ENCODE measurements around the gene MARCHF2.
"Not testable (repeated sequence)": the region's sequence is repeated elsewhere in the genome, so short reads cannot be mapped to it uniquely, and the experiment has no call there.

The MARCHF2 gene

DNA sequence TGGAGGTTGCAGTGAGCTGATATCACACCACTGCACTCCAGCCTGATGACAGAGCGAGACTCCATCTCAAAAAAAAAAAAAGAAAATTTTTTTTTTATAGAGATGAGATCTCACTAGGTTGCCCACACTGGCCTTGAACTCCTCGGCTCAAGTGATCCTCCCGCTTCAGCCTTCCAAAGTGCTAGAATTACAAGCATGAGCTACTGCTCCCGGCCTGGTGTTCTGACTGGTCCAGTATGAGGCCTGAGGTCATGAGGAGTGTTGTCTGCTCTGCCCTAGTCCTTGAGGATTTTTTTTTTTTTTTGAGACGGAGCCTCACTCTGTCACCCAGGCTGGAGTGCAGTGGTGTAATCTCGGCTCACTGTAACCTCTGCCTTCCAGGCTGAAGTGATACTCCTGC, 12.2 kb downstream of the MARCHF2 start:
- not testable (repeated sequence) for H3K4me2 ChIP-seq (ENCODE audit: low read length, poor library complexity, severe bottlenecking); H2BK12ac ChIP-seq (ENCODE audit: low read length in 2 of 2); H3K18ac ChIP-seq (ENCODE audit: low read depth in 1 of 2, low read length in 2 of 2); H2BK120ac ChIP-seq (ENCODE audit: low read depth, low read length); H2AK5ac ChIP-seq (ENCODE audit: low read length, severe bottlenecking); H3K4me3 ChIP-seq (ENCODE audit: insufficient read depth in 1 of 2, low read depth in 1 of 2, low read length in 2 of 2); H2BK5ac ChIP-seq (ENCODE audit: low read depth, low read length, poor library complexity, severe bottlenecking); H3K27me3 ChIP-seq (ENCODE audit: control insufficient read depth in 1 of 2, insufficient read depth in 1 of 2, low read length in 2 of 2); H3K27ac ChIP-seq (ENCODE audit: low read length, poor library complexity, severe bottlenecking); H3K79me1 ChIP-seq (replicated peaks; ENCODE audit: low read length, poor library complexity, severe bottlenecking); H2AFZ ChIP-seq (ENCODE audit: low read depth, low read length); H4K8ac ChIP-seq (ENCODE audit: low read length); H3K4ac ChIP-seq (ENCODE audit: low read depth in 1 of 2, low read length in 2 of 2); H3K23ac ChIP-seq (ENCODE audit: low read length in 2 of 2); DNase-seq; H3K9ac ChIP-seq (ENCODE audit: low read length); H3K9me3 ChIP-seq (ENCODE audit: control insufficient read depth, low read length); H3K14ac ChIP-seq (ENCODE audit: low read length in 2 of 2); H4K91ac ChIP-seq (ENCODE audit: low read length); H2BK15ac ChIP-seq (ENCODE audit: low read depth, poor library complexity, severe bottlenecking)
- 75% methylated on average over 4 of the region's 6 CpGs for WGBS
- peaks cover 13 to 23% of the 10 kb centered on the region in 2 experiments for H3K36me3 ChIP-seq (ENCODE audit: control insufficient read depth in 1 of 2, insufficient read depth in 2 of 2, low read depth in 1 of 2, low read length in 2 of 2)
- H3K4me1 ChIP-seq (ENCODE audit: control insufficient read depth, insufficient read depth, low read depth, low read length), result peaks cover 15% of the 10 kb centered on the region

DNA sequence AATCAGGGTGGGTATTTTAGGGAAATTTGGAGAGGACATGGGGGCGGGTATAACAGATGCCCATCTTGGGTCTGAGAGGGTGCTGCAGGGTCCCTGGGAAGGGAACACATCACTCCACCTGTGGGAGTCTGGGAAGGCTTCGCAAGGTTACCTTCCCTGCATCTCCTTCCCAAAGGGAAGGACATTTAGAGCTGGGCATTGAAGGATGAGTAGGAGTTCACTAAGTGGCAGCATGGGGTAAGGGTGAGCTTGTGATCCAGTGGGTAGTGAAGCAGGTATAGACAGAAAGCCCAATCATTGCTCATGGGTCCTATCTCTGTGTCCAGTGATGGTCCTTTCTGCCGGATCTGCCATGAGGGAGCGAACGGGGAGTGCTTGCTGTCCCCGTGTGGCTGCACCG, 13.2 kb downstream of the MARCHF2 start:
- Histone ChIP-seq H3K9ac (ENCODE audit: low read length) (no peak overlapping the region), H2AK5ac (ENCODE audit: low read length, severe bottlenecking) (no peak overlapping the region), H2BK5ac (ENCODE audit: low read depth, low read length, poor library complexity, severe bottlenecking) (no peak overlapping the region), H2AFZ (ENCODE audit: low read depth, low read length) (no peak overlapping the region), H3K4me3 (ENCODE audit: insufficient read depth in 1 of 2, low read depth in 1 of 2, low read length in 2 of 2) (no peak overlapping the region), H2BK15ac (ENCODE audit: low read depth, poor library complexity, severe bottlenecking) (no peak overlapping the region), H3K23ac (ENCODE audit: low read length in 2 of 2) (no peak overlapping the region), H3K9me3 (ENCODE audit: control insufficient read depth, low read length) (no peaks in the 10 kb centered on the region), H3K27ac (ENCODE audit: low read length, poor library complexity, severe bottlenecking) (no peak overlapping the region), H3K4me1 (ENCODE audit: control insufficient read depth, insufficient read depth, low read depth, low read length) (peaks cover 15% of the 10 kb centered on the region), H2BK12ac (ENCODE audit: low read length in 2 of 2) (peak overlapping the region in 1 of 2 experiments; percentile 31), H2BK120ac (ENCODE audit: low read depth, low read length) (no peak overlapping the region), H3K18ac (ENCODE audit: low read depth in 1 of 2, low read length in 2 of 2) (peak overlapping the region in 1 of 2 experiments; percentile 21), H3K14ac (ENCODE audit: low read length in 2 of 2) (peak overlapping the region in 1 of 2 experiments; percentile 38), H4K91ac (ENCODE audit: low read length) (no peak overlapping the region), H4K8ac (ENCODE audit: low read length) (no peak overlapping the region), H3K79me1 (replicated peaks; ENCODE audit: low read length, poor library complexity, severe bottlenecking) (peaks cover 4% of the 10 kb centered on the region), H3K4me2 (ENCODE audit: low read length, poor library complexity, severe bottlenecking) (no peak overlapping the region), H3K4ac (ENCODE audit: low read depth in 1 of 2, low read length in 2 of 2) (peak overlapping the region in 1 of 2 experiments; percentile 70), H3K27me3 (ENCODE audit: control insufficient read depth in 1 of 2, insufficient read depth in 1 of 2, low read length in 2 of 2) (no peaks in the 10 kb centered on the region), H3K36me3 (ENCODE audit: control insufficient read depth in 1 of 2, insufficient read depth in 2 of 2, low read depth in 1 of 2, low read length in 2 of 2) (peaks cover 18 to 31% of the 10 kb centered on the region in 2 experiments)
- no peak for DNase-seq
- WGBS, result 92% methylated on average over 7 of the region's 7 CpGs

GRCh38 chr19:8429044-8429443, 15.9 kb downstream of the MARCHF2 start:
- Histone ChIP-seq H3K4ac (ENCODE audit: low read depth in 1 of 2, low read length in 2 of 2) (no peak overlapping the region), H3K9ac (ENCODE audit: low read length) (no peak overlapping the region), H3K79me1 (replicated peaks; ENCODE audit: low read length, poor library complexity, severe bottlenecking) (peaks cover 4% of the 10 kb centered on the region), H2AFZ (ENCODE audit: low read depth, low read length) (no peak overlapping the region), H3K14ac (ENCODE audit: low read length in 2 of 2) (no peak overlapping the region), H3K27me3 (ENCODE audit: control insufficient read depth in 1 of 2, insufficient read depth in 1 of 2, low read length in 2 of 2) (no peaks in the 10 kb centered on the region), H2BK15ac (ENCODE audit: low read depth, poor library complexity, severe bottlenecking) (no peak overlapping the region), H4K8ac (ENCODE audit: low read length) (peak overlapping the region; percentile 87), H3K23ac (ENCODE audit: low read length in 2 of 2) (no peak overlapping the region), H3K36me3 (ENCODE audit: control insufficient read depth in 1 of 2, insufficient read depth in 2 of 2, low read depth in 1 of 2, low read length in 2 of 2) (peaks cover 10 to 25% of the 10 kb centered on the region in 2 experiments), H3K27ac (ENCODE audit: low read length, poor library complexity, severe bottlenecking) (no peak overlapping the region), H2BK120ac (ENCODE audit: low read depth, low read length) (no peak overlapping the region), H4K91ac (ENCODE audit: low read length) (no peak overlapping the region), H2AK5ac (ENCODE audit: low read length, severe bottlenecking) (no peak overlapping the region), H3K4me1 (ENCODE audit: control insufficient read depth, insufficient read depth, low read depth, low read length) (peaks cover 5% of the 10 kb centered on the region), H3K18ac (ENCODE audit: low read depth in 1 of 2, low read length in 2 of 2) (no peak overlapping the region), H3K4me2 (ENCODE audit: low read length, poor library complexity, severe bottlenecking) (no peak overlapping the region), H3K4me3 (ENCODE audit: insufficient read depth in 1 of 2, low read depth in 1 of 2, low read length in 2 of 2) (no peak overlapping the region), H2BK5ac (ENCODE audit: low read depth, low read length, poor library complexity, severe bottlenecking) (no peak overlapping the region), H2BK12ac (ENCODE audit: low read length in 2 of 2) (no peak overlapping the region), H3K9me3 (ENCODE audit: control insufficient read depth, low read length) (no peaks in the 10 kb centered on the region)
- 90% methylated on average over 6 of the region's 6 CpGs for WGBS
- no peak for DNase-seq

- no peak overlapping the region for H2BK5ac ChIP-seq (ENCODE audit: low read depth, low read length, poor library complexity, severe bottlenecking)
- no peak overlapping the region for H3K23ac ChIP-seq (ENCODE audit: low read length in 2 of 2)
- no peak overlapping the region for H2AK5ac ChIP-seq (ENCODE audit: low read length, severe bottlenecking)
- H3K4ac ChIP-seq (ENCODE audit: low read depth in 1 of 2, low read length in 2 of 2), result no peak overlapping the region
- H3K4me1 ChIP-seq (ENCODE audit: control insufficient read depth, insufficient read depth, low read depth, low read length), result peaks cover 2% of the 10 kb centered on the region
- H2BK15ac ChIP-seq (ENCODE audit: low read depth, poor library complexity, severe bottlenecking), result no peak overlapping the region
- H2BK120ac ChIP-seq (ENCODE audit: low read depth, low read length), result no peak overlapping the region
- peaks cover 4% of the 10 kb centered on the region for H3K79me1 ChIP-seq (replicated peaks; ENCODE audit: low read length, poor library complexity, severe bottlenecking)
- no peak overlapping the region for H3K4me2 ChIP-seq (ENCODE audit: low read length, poor library complexity, severe bottlenecking)
- H3K27me3 ChIP-seq (ENCODE audit: control insufficient read depth in 1 of 2, insufficient read depth in 1 of 2, low read length in 2 of 2), result no peaks in the 10 kb centered on the region
- 97% methylated on average over 6 of the region's 6 CpGs for WGBS
- H3K9ac ChIP-seq (ENCODE audit: low read length), result no peak overlapping the region
- H3K9me3 ChIP-seq (ENCODE audit: control insufficient read depth, low read length), result no peaks in the 10 kb centered on the region
- H3K27ac ChIP-seq (ENCODE audit: low read length, poor library complexity, severe bottlenecking), result no peak overlapping the region
- H3K18ac ChIP-seq (ENCODE audit: low read depth in 1 of 2, low read length in 2 of 2), result no peak overlapping the region
- H4K91ac ChIP-seq (ENCODE audit: low read length), result no peak overlapping the region
- no peak overlapping the region for H4K8ac ChIP-seq (ENCODE audit: low read length)
- no peak overlapping the region for H3K4me3 ChIP-seq (ENCODE audit: insufficient read depth in 1 of 2, low read depth in 1 of 2, low read length in 2 of 2)
- no peak overlapping the region for H2AFZ ChIP-seq (ENCODE audit: low read depth, low read length)
- no peak for DNase-seq
- no peak overlapping the region for H3K14ac ChIP-seq (ENCODE audit: low read length in 2 of 2)
- H2BK12ac ChIP-seq (ENCODE audit: low read length in 2 of 2), result no peak overlapping the region
- peaks cover 10 to 25% of the 10 kb centered on the region in 2 experiments for H3K36me3 ChIP-seq (ENCODE audit: control insufficient read depth in 1 of 2, insufficient read depth in 2 of 2, low read depth in 1 of 2, low read length in 2 of 2)
These were observed 16.7 kb downstream of the MARCHF2 start for GRCh38 chr19:8429826-8430225.
